Ascending aorta (tissue), 2 donors: ENCODE results near the gene PTPRA. TPM values are rescaled to one million over a fixed set of nuclear protein-coding genes. Genes with fewer than 3 reads are reported as not detected.

Experiments used
- DNase-seq, 2 donors: peaks; one replicate each; pipeline ENCODE4 v3.0.0-alpha.2; 2019; ENCODE audit warnings: low spot score in 2 of 2
- H3K27ac ChIP-seq, 2 donors: fragments of 200-600 bp; sonication (generic); one replicate each; pipeline ENCODE4 v1.5.1; 2016 to 2017; ENCODE audit warnings: mild to moderate bottlenecking in 1 of 2
- H3K27me3 ChIP-seq: fragments of 200-600 bp; sonication (generic); one replicate; pipeline ENCODE4 v1.5.1; 2017
- H3K36me3 ChIP-seq, 2 donors: fragments of 200-600 bp; sonication (generic); one replicate each; pipeline ENCODE4 v1.5.1; 2016
- H3K4me1 ChIP-seq, 2 donors: fragments of 200-600 bp; sonication (generic); one replicate each; pipeline ENCODE4 v1.5.1; 2016 to 2017; ENCODE audit warnings: mild to moderate bottlenecking in 1 of 2
- H3K4me3 ChIP-seq, 2 donors: fragments of 200-600 bp; sonication (generic); one replicate each; pipeline ENCODE4 v1.5.1; 2016 to 2017; ENCODE audit warnings: mild to moderate bottlenecking in 1 of 2
- H3K9me3 ChIP-seq, 2 donors: fragments of 200-600 bp; sonication (generic); one replicate each; pipeline ENCODE4 v1.5.1; 2016
- CTCF ChIP-seq, 3 experiments: fragments of 200-600 bp in 2 of 3; fragments of 450-650 bp in 1 of 3; sonication (generic) in 2 of 3; IDR thresholded peaks; one replicate each; pipeline ENCODE4 v1.5.1; 2016 to 2019; ENCODE audit warnings: antibody characterized with exemption in 3 of 3, mild to moderate bottlenecking in 1 of 3, moderate library complexity in 1 of 3
- intact Hi-C: fragments of 100-400 bp; cut with DNase I; formaldehyde crosslinking; loops from one replicate; pipeline ENCODE4 v1.15.1; 2023
- total RNA-seq: library from RNA; depleted of rRNA; stranded (reverse); fragments of >200 nt; gene quantifications from one replicate; pipeline ENCODE4 v1.1.0, GENCODE V29; 2016

PTPRA gene
- total RNA-seq, 1 donor from 2014 or later, result 24.2 TPM

- H3K4me1 ChIP-seq, result peaks cover 5% of the 10 kb centered on the region in 2 donors
- no peak overlapping the region for H3K27ac ChIP-seq
- intact Hi-C loops, result loop anchor here (10.0 kb wide), 1 partner anchor 313 kb away; no protein-coding TSS in a partner anchor
- TF ChIP-seq CTCF (IDR thresholded peaks at IDR 0.05), result no peak
- H3K36me3 ChIP-seq, result no peaks in the 10 kb centered on the region
- no peaks in the 10 kb centered on the region for H3K27me3 ChIP-seq
- DNase-seq, result no peak
- H3K4me3 ChIP-seq, result no peak overlapping the region
- H3K9me3 ChIP-seq, result no peaks in the 10 kb centered on the region
Measured at GRCh38 chr20:2838170-2838797, 35.0 kb upstream of the PTPRA start.

DNA sequence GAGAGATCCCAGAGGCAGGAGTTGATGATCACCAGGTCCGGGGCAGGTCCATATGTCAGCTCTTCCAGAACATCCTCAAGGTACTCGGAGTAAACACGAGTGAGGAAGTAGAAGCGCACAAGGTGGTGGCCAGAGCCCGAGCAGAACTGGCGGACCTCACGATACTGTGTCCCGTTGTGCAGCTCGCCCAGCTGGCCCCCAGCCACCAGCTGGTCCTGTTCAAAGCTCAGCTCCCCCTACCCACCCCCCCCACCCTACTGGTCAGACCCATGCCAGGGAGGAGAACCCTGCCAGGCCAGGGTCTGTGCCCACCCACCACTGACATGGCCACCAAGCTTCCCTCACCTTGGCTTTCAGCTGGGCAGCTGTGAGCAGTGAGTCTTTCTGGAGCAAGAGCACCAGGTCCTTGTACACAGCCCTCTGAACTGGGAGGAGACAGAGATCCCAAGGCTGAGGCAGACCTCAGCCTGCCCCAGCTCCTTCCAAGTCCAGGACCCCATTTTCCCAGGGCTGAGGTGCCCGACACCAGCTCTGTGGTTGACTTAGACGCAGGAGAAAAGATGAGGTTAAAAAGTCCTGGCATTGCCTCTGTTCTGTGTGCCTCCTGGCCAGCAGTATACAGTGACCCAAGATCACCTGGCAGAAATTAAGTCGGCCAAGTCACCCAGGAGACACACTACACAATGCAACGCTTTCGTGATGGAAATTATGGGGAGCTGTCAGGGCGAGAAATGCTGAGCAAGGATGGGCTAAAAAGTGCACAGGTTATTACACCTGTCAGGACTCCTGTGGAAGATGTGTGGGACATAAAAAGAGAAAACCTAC lies 34.2 kb upstream of the PTPRA start:
- no peak overlapping the region for H3K4me3 ChIP-seq
- intact Hi-C loops, result loop anchor here (10.0 kb wide), 1 partner anchor 314 kb away; no protein-coding TSS in a partner anchor
- H3K27ac ChIP-seq, result no peak overlapping the region
- no peaks in the 10 kb centered on the region for H3K9me3 ChIP-seq
- no peaks in the 10 kb centered on the region for H3K27me3 ChIP-seq
- no peak for TF ChIP-seq CTCF (IDR thresholded peaks at IDR 0.05)
- no peaks in the 10 kb centered on the region for H3K36me3 ChIP-seq
- peaks cover 5% of the 10 kb centered on the region in 2 donors for H3K4me1 ChIP-seq
- DNase-seq, result no peak

- Histone ChIP-seq H3K4me1 (peaks cover 5% of the 10 kb centered on the region in 2 donors), H3K27ac (peak overlapping the region; percentile 86 to 89), H3K36me3 (no peaks in the 10 kb centered on the region), H3K4me3 (peak overlapping the region; percentile 73 to 87), H3K9me3 (no peaks in the 10 kb centered on the region), H3K27me3 (no peaks in the 10 kb centered on the region)
- TF ChIP-seq CTCF (IDR thresholded peaks at IDR 0.05), result no peak
- no peak for DNase-seq
- intact Hi-C loops, result loop anchor here (1.0 to 10.0 kb wide), 6 partner anchors 34 to 315 kb away; partner anchors contain the start of genes EBF4, GNRH2, MRPS26 and NOP56
Measured at GRCh38 chr20:2839732-2840137, 33.5 kb upstream of the PTPRA start.

GRCh38 chr20:2840138-2840966 lies 32.9 kb upstream of the PTPRA start, which contains the start of the genes PCED1A and VPS16:
TSS of gene PCED1A (minus strand) at chr20:2840655. CDS start at chr20:2839912, 743 bp downstream.
TSS of gene VPS16 (plus strand) at chr20:2840745. CDS start at chr20:2840775, 30 bp downstream.
- Histone ChIP-seq H3K4me1 (peaks cover 5% of the 10 kb centered on the region in 2 donors), H3K27ac (peak within 1 kb of the TSS; percentile 86 to 89), H3K9me3 (no peaks in the 10 kb centered on the region), H3K4me3 (peak within 1 kb of the TSS; percentile 73 to 87), H3K27me3 (no peaks in the 10 kb centered on the region), H3K36me3 (no peaks in the 10 kb centered on the region)
- DNase-seq, result peak; percentile 37 to 92
- TF ChIP-seq CTCF (IDR thresholded peaks at IDR 0.05), result no peak
- intact Hi-C loops, result loop anchor here (1.0 to 10.0 kb wide), 5 partner anchors 33 to 204 kb away; partner anchors contain the start of genes EBF4, GNRH2, MRPS26 and NOP56

GRCh38 chr20:2840967-2841531 lies 32.2 kb upstream of the PTPRA start:
- peak overlapping the region; percentile 86 to 89 for H3K27ac ChIP-seq
- intact Hi-C loops, result loop anchor here (1.0 to 10.0 kb wide), 5 partner anchors 32 to 204 kb away; partner anchors contain the start of genes EBF4, GNRH2, MRPS26 and NOP56
- TF ChIP-seq CTCF (IDR thresholded peaks at IDR 0.05), result no peak
- no peaks in the 10 kb centered on the region for H3K27me3 ChIP-seq
- peaks cover 5% of the 10 kb centered on the region in 2 donors for H3K4me1 ChIP-seq
- peak overlapping the region; percentile 73 to 87 for H3K4me3 ChIP-seq
- no peaks in the 10 kb centered on the region for H3K9me3 ChIP-seq
- no peaks in the 10 kb centered on the region for H3K36me3 ChIP-seq
- DNase-seq, result peak in 1 of 2 donors; percentile 88
